Measurements from ENCODE around the gene SFMBT2.

The SFMBT2 gene

GRCh38 chr10:7410862-7411670 lies at the start of gene SFMBT2:
Gene SFMBT2 (minus strand): TSS chr10:7411034. CDS start chr10:7381898, 29,136 bp downstream.
- peak; percentile 56 to 60 for DNase-seq

DNA sequence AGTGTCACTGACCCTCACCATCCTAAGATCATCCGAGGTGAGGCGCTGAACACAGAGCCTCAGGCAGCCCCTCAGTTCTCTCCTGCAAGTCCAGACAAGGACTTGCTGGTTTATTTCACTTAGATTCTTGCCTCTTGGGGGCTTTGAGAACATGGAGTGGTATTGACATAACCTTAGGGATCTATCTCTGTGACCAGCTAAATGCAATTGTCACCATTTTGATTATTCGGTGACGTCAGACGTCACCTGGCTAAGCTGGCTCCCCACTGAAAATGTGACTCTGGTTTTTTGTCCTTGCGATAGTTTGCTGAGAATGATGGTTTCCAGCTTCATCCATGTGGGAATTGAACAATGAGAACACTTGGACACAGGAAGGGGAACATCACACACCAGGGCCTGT lies 49.2 kb upstream of the SFMBT2 start:
- DNase-seq, result no peak

DNA sequence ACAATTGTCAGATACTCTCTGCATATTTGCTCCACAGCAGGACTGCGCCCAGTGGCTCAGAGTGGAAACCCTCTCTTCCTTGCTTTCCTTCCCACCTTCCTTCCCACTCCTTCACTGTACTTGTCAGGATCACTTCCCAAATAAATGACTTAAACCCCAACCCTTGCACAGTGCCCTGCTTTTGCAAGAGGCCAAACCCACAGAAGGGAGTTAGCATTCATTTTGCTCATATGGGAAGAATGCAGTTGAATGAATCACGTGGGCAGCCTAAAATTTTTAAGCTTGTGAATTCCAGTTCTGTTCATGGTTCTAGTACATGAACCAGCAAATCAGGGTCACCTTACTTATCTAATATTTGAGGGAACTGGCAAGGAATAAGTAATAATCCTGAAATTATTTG lies 47.7 kb upstream of the SFMBT2 start:
- DNase-seq, result no peak

DNA sequence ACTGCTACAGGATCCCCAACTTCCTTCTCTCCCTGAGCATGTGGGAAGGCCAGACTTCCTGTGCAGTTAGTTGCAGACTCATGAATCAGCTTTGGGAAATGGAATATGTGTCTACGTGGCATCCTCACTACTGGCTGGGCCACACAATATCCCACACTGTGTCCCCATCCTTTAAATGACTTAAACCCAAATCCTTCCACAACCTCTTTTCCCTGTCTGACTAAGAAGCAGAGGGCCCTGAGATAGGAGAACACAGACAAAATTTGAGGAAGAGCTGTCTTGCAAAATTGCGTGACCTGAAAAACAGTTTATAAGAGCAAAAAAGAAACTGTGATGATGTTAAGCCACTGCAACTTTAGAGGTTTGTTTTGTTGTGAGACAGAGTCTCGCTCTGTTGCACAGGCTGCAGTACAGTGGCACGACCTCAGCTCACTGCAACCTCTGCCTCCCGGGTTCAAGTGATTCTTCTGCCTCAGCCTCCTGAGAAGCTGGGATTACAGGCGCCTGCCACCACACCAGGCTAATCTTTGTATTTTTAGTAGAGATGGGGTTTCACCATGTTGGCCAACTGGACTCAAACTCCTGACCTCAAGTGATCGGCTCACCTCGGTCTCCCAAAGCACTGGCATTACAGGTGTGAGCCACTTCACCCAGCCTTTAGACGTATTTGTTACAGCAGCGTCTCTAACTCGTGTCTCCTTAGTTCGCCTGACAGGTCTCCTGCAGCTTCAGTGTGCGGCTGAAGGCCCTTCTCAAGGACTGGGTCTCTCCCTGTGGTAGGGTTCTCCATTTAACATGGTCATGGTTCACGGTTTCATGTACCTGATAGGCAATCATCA lies 46.9 kb upstream of the SFMBT2 start:
- DNase-seq, result no peak

DNA sequence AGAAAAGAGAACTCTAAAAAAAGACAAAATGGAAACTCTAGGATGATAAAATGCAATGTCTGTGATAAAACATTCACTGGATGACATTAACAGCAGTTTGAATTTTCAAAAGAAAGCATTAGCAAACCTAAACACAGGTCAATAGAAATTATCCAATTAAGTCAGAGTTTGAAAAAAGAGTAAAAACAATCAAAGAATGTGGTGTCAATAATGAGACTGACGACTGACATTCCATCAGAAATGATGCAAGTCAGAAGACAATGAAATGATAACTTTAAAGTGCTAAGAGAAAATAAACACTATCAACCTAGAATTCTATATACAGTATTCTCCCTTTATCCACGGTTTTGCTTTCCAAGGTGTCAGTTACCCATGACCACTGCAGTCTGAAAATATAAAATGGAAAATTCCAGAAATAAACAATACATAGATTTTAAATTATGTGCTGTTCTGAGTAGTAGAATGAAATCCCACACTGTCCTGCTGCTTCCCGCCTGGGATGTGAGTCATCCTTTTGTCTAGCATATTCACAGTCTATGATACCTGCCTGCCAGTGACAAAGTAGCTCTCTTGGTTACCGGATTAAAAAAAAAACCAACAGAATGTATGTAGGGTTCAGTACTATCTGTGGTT lies 38.3 kb upstream of the SFMBT2 start:
- no peak for DNase-seq

- no peak for DNase-seq
Observed at GRCh38 chr10:7445474-7446185, 34.8 kb upstream of the SFMBT2 start.

DNA sequence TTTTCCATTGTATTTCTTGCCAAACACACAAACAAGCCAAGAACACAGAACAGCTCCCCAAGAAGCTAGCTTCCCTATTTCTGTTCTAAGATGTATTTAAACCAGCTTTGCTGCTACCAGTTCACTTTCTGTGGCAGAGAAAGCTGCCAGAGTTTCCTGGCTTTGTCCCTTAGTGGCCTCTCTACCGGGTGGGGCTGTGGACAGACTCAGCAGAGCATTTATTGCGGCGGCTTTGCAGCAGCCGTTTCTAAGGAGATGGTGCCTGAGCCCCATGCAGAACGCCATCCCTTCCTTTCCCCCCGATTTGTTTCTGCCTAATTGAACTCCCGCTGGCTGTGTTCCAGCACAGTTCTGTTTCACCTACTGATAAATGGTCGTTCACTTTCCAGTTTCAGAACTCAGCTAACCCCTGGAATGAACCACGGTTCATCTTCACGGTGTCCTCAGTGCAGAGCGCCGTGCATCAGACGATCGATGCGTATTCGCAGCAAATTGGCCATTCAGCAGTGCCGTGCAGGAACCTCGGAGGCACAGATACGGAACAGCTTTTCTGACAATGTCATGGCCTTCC lies 33.8 kb upstream of the SFMBT2 start:
- DNase-seq, result no peak

GRCh38 chr10:7443036-7443435 lies 32.2 kb upstream of the SFMBT2 start:
- no peak for DNase-seq

DNA sequence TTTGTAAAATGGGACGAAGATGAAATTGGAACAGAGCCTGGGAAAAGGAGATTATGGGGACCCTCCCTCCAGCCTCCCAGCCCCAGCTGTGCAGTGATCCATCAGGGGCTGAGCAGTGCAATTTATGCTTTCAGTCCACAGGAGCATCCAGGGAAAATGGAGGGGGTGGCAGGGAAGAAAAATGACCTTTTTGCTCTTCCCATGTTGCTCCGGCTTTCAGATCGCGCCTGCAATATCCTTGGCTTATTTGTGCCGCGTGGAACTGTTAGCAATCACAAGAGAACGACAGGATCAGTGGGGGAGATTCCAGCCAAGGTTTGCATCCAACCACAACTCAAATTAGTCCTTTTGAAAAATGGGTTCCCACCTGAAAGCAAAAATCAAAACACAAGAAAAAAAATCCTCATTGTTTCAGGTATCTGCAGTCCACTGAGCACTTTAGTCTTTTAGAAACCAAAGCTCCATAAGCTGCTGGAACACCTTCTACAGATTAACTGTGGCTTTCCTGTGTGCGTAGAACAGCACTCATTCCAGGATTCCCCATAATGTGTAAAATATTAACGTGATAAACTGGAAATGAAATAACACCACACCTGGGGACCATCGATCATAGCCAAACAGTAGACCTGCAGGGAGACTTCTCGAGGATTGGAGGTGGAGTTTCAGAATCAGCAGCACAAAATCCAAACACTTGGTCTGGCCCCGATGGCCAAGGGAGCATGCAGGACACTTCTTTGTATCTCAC lies 30.7 kb upstream of the SFMBT2 start:
- no peak for DNase-seq

- no peak for DNase-seq
Observed at GRCh38 chr10:7439696-7440095, 28.9 kb upstream of the SFMBT2 start.

GRCh38 chr10:7438196-7438986 lies 27.6 kb upstream of the SFMBT2 start:
- no peak for DNase-seq

- DNase-seq, result no peak
Observed at GRCh38 chr10:7436490-7437100, 25.8 kb upstream of the SFMBT2 start.

- DNase-seq, result no peak
Observed at GRCh38 chr10:7435674-7436073, 24.8 kb upstream of the SFMBT2 start.

- DNase-seq, result no peak
Observed at GRCh38 chr10:7434378-7434777, 23.5 kb upstream of the SFMBT2 start.

- DNase-seq, result no peak
Observed at GRCh38 chr10:7433861-7434260, 23.0 kb upstream of the SFMBT2 start.

- DNase-seq, result no peak
Observed at GRCh38 chr10:7432884-7433726, 22.3 kb upstream of the SFMBT2 start.

DNA sequence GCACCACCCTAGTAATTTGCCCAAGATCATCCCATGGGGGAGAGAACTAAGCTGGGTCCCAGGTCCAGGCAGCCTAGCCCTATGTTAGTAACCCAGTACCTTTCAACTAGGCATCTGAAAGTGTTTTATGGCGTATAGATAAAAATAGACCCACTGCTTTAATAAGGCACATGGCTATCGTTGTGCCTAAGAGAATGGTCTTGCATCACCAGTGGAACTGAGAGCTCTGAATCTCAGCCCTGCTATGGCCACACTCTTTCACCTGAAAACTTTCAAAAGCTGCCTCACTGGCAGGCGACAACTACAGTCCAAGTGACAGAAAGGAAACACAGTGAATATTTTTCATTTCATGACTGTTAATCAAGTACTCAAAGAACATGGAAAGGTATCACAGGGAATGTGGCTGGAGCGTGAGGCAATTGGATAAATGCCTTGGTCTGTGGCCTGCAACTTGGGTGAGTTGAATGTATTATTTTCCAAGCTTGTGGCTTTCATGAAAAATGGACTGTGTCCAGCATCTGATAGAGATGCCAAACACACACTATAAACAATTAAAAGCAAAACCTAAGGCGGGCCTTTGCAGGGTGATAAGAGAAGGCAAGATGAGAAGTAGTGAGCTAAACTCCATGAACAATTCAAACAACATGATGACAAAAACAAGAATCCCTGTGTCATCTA lies 18.0 kb upstream of the SFMBT2 start:
- DNase-seq, result no peak

DNA sequence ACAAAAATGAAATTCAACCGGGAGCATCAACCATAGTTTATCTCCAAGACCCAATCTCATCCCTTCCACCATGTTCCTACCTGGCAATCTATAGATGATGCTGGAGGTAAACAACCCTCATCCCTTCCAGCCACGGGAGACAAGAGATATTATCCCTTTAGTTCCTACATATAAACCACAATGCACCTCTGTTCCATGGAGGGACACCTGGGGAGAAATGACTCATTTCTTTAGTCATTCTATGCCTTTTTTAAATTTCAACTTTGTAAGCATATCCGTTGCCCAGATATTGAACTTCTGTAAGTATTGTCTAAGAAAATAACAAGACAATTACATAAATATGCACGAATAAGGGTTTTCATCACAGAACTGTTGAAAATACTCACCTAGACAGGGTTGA lies 15.5 kb upstream of the SFMBT2 start:
- DNase-seq, result no peak

- no peak for DNase-seq
Observed at GRCh38 chr10:7425691-7426090, 14.9 kb upstream of the SFMBT2 start.

All from stimulated activated CD4-positive, alpha-beta T cell treated with anti-CD3 and anti-CD28 coated beads, Interleukin-4, amount 100 ng/mL, for 4 hours (primary cell).